Measurements from ENCODE around the gene MAB21L3. TPM values are rescaled to one million over a fixed set of nuclear protein-coding genes. Genes with fewer than 3 reads are reported as not detected.

Gene MAB21L3
- total RNA-seq, 1 donor from 2014 or later, result not detected

- H3K27me3 Mint-ChIP-seq (ENCODE audit: unreplicated experiment), result peaks cover 26% of the 10 kb centered on the region
- no peak overlapping the region for H3K4me3 Mint-ChIP-seq (ENCODE audit: unreplicated experiment)
- H3K27ac Mint-ChIP-seq (ENCODE audit: unreplicated experiment), result no peak overlapping the region
- H3K4me1 Mint-ChIP-seq (ENCODE audit: unreplicated experiment), result no peaks in the 10 kb centered on the region
- no peaks in the 10 kb centered on the region for H3K9me3 Mint-ChIP-seq (ENCODE audit: unreplicated experiment)
- no peaks in the 10 kb centered on the region for H3K36me3 Mint-ChIP-seq (ENCODE audit: unreplicated experiment)
- DNase-seq (ENCODE audit: extremely low spot score, unreplicated experiment), result no peak
- TF ChIP-seq CTCF (IDR thresholded peaks at IDR 0.05), result no peak
Measured at GRCh38 chr1:116177861-116178260, 66.7 kb downstream of the MAB21L3 start.

DNA sequence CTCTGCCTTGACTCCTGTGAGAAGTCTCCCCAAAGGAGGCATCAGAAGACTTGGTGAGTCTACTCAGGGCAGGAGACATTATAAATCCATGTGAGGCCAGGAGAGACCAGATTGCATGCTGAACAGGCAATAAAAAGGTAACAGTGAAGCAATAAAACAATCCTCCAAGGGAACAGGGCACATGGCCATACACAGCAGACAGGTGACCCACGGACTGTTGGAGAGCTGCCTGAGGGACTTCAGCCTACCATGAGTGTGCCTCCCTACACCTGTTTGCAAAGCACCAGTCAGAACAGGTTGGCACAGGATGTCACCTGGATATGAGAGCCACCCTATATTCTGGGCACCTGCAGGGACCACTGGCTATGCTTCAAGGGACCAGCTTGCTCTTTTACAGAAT lies 67.6 kb downstream of the MAB21L3 start:
- DNase-seq (ENCODE audit: extremely low spot score, unreplicated experiment), result no peak
- Mint-ChIP-seq H3K4me1 (ENCODE audit: unreplicated experiment) (no peaks in the 10 kb centered on the region), H3K4me3 (ENCODE audit: unreplicated experiment) (no peak overlapping the region), H3K36me3 (ENCODE audit: unreplicated experiment) (no peaks in the 10 kb centered on the region), H3K27ac (ENCODE audit: unreplicated experiment) (no peak overlapping the region), H3K27me3 (ENCODE audit: unreplicated experiment) (peaks cover 36% of the 10 kb centered on the region), H3K9me3 (ENCODE audit: unreplicated experiment) (no peaks in the 10 kb centered on the region)
- no peak for TF ChIP-seq CTCF (IDR thresholded peaks at IDR 0.05)

DNA sequence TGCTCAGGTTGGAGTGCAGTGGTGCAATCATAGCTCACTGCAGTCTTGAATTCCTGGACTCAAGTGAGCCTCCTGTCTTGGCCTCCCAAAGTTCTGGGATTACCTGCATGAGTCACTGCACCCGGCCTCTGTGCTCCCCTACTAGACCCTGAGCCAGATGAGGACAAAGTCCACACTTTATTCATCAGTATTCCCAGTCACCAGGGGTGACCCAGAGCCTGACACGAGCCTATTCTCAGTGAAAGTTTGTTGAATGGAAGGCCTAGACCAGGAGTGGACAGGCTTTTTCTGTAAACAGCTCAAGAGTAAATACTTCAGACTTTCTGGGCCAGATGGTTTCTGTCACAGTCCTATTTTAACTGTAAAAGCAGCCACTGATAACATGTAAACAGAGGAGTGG lies 68.2 kb downstream of the MAB21L3 start:
- DNase-seq (ENCODE audit: extremely low spot score, unreplicated experiment), result no peak
- TF ChIP-seq CTCF (IDR thresholded peaks at IDR 0.05), result no peak
- no peak overlapping the region for H3K4me3 Mint-ChIP-seq (ENCODE audit: unreplicated experiment)
- H3K9me3 Mint-ChIP-seq (ENCODE audit: unreplicated experiment), result no peaks in the 10 kb centered on the region
- H3K27ac Mint-ChIP-seq (ENCODE audit: unreplicated experiment), result no peak overlapping the region
- no peaks in the 10 kb centered on the region for H3K4me1 Mint-ChIP-seq (ENCODE audit: unreplicated experiment)
- H3K27me3 Mint-ChIP-seq (ENCODE audit: unreplicated experiment), result peaks cover 42% of the 10 kb centered on the region
- no peaks in the 10 kb centered on the region for H3K36me3 Mint-ChIP-seq (ENCODE audit: unreplicated experiment)

DNA sequence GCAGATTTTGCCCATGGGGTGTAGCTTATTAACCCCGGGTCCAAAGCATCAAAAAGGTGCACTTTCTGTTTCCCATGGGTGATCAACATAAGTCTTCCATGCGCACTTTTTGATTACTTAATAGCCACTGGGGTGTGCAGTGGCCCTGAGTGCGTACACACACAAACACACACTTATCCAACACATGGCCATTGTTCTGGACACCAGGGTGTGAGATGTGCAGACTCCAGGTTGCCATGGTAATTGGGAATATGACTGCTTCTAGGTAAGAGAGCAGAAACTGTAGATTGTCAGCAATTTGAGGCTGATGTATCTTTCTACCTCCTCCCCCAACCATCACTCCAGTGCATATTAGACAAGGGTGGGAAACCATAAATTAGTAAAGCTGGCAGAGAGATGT lies 68.8 kb downstream of the MAB21L3 start:
- no peak for DNase-seq (ENCODE audit: extremely low spot score, unreplicated experiment)
- no peak overlapping the region for H3K27ac Mint-ChIP-seq (ENCODE audit: unreplicated experiment)
- no peaks in the 10 kb centered on the region for H3K9me3 Mint-ChIP-seq (ENCODE audit: unreplicated experiment)
- no peak overlapping the region for H3K4me3 Mint-ChIP-seq (ENCODE audit: unreplicated experiment)
- H3K27me3 Mint-ChIP-seq (ENCODE audit: unreplicated experiment), result peaks cover 47% of the 10 kb centered on the region
- H3K4me1 Mint-ChIP-seq (ENCODE audit: unreplicated experiment), result no peaks in the 10 kb centered on the region
- no peaks in the 10 kb centered on the region for H3K36me3 Mint-ChIP-seq (ENCODE audit: unreplicated experiment)
- no peak for TF ChIP-seq CTCF (IDR thresholded peaks at IDR 0.05)

DNA sequence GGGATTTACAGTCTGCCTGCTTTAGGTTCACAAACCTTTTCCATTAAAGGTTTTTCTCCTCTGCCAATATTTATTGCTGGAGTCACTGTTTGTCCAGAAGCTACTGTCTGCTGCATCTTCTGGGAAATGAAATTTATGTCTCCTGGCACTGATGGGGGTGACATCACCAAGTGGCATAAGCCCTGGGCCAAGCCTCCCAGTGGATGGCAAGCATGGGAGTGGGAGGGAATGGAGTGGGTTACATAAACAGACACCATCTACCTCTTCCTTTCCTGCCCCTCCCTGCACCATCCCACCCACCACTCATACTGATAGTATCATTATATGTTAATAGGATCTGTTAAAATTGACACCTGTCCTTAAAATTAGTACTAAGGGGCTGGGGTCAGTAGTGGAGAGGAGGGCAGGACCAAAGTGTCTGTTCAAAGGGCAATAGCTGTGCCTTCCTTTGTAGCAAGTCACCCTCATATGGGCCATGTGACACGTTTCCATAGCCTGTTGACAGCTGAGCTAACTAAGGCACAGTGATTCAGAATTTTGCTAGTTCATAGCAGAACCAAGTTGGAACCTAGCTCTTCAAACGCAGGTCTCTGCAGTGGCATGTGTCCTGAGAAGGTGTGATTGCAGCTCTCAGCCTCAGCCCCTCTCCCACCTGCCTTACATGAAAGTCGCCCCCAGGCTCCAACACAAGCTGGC lies 71.0 kb downstream of the MAB21L3 start:
- Mint-ChIP-seq H3K27me3 (ENCODE audit: unreplicated experiment) (peaks cover 58% of the 10 kb centered on the region), H3K9me3 (ENCODE audit: unreplicated experiment) (no peaks in the 10 kb centered on the region), H3K4me1 (ENCODE audit: unreplicated experiment) (no peaks in the 10 kb centered on the region), H3K36me3 (ENCODE audit: unreplicated experiment) (no peaks in the 10 kb centered on the region), H3K27ac (ENCODE audit: unreplicated experiment) (no peak overlapping the region), H3K4me3 (ENCODE audit: unreplicated experiment) (no peak overlapping the region)
- no peak for TF ChIP-seq CTCF (IDR thresholded peaks at IDR 0.05)
- no peak for DNase-seq (ENCODE audit: extremely low spot score, unreplicated experiment)

Other genes with a start within 250 kb of the MAB21L3 start
- gene SLC22A15, start 134.9 kb upstream of the MAB21L3 start, total RNA-seq, result 4.5 and 5.8 TPM in 2 replicates

Measured in osteocyte (in vitro differentiated cells).